ENCODE measurements around the gene SLC12A3.

- TF ChIP-seq CTCF (IDR thresholded peaks at IDR 0.05; ENCODE audit: borderline replicate concordance, extremely low read depth, low read length, poor library complexity, severe bottlenecking) (no peak), EZH2 (IDR thresholded peaks at IDR 0.05; ENCODE audit: borderline replicate concordance, low read depth, low read length, severe bottlenecking) (no peak)
Measured at GRCh38 chr16:56948234-56948633, 83.2 kb downstream of the SLC12A3 start.
